Measurements from ENCODE around the gene FBXO7. TPM values are rescaled to one million over a fixed set of nuclear protein-coding genes. Genes with fewer than 3 reads are reported as not detected.

The FBXO7 gene
- total and polyA plus RNA-seq, 12 donors: 52.0 to 183 (median 112) TPM

DNA sequence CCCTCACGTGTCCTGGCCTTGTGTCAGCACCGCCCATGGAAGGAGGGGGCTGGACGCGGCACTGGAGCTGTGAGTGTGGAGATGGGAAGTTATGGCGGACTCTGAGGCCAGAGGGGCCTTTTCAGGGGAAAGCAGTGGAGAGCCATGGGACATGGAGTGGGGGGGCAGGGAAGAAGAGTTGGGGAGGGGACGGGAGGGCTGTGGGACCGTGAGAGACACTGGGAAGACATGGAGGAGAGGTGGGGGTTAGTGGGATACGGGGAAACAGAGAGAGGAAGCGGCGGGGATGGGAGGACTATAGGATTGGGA lies 58.2 kb downstream of the FBXO7 start:
- WGBS, 4 donors: 54 to 67% (median 59%) methylated on average over 10 of the region's 10 CpGs
- no peak overlapping the region for H3K4me3 ChIP-seq
- no peaks in the 10 kb centered on the region for H3K36me3 ChIP-seq (replicated peaks in 1 of 2)
- no peaks in the 10 kb centered on the region for H3K9me3 ChIP-seq (replicated peaks in 1 of 3)
- peaks cover 0 to 18% of the 10 kb centered on the region in 2 donors for H3K4me1 ChIP-seq (replicated peaks in 1 of 2)
- TF ChIP-seq, protein P1, sequence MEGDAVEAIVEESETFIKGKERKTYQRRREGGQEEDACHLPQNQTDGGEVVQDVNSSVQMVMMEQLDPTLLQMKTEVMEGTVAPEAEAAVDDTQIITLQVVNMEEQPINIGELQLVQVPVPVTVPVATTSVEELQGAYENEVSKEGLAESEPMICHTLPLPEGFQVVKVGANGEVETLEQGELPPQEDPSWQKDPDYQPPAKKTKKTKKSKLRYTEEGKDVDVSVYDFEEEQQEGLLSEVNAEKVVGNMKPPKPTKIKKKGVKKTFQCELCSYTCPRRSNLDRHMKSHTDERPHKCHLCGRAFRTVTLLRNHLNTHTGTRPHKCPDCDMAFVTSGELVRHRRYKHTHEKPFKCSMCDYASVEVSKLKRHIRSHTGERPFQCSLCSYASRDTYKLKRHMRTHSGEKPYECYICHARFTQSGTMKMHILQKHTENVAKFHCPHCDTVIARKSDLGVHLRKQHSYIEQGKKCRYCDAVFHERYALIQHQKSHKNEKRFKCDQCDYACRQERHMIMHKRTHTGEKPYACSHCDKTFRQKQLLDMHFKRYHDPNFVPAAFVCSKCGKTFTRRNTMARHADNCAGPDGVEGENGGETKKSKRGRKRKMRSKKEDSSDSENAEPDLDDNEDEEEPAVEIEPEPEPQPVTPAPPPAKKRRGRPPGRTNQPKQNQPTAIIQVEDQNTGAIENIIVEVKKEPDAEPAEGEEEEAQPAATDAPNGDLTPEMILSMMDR (IDR thresholded peaks at IDR 0.05): no peak
- no peak for TF ChIP-seq POLR2A (IDR thresholded peaks at IDR 0.05)
- no peaks in the 10 kb centered on the region for H3K27me3 ChIP-seq
- peak overlapping the region in 4 of 5 donors; percentile 63 to 94 (median 74) for H3K27ac ChIP-seq
- intact Hi-C loops (cut with DNase I): loop anchor here (5.0 to 10.0 kb wide), 2 partner anchors 265 to 462 kb away; no protein-coding TSS in a partner anchor
- no peak for DNase-seq

DNA sequence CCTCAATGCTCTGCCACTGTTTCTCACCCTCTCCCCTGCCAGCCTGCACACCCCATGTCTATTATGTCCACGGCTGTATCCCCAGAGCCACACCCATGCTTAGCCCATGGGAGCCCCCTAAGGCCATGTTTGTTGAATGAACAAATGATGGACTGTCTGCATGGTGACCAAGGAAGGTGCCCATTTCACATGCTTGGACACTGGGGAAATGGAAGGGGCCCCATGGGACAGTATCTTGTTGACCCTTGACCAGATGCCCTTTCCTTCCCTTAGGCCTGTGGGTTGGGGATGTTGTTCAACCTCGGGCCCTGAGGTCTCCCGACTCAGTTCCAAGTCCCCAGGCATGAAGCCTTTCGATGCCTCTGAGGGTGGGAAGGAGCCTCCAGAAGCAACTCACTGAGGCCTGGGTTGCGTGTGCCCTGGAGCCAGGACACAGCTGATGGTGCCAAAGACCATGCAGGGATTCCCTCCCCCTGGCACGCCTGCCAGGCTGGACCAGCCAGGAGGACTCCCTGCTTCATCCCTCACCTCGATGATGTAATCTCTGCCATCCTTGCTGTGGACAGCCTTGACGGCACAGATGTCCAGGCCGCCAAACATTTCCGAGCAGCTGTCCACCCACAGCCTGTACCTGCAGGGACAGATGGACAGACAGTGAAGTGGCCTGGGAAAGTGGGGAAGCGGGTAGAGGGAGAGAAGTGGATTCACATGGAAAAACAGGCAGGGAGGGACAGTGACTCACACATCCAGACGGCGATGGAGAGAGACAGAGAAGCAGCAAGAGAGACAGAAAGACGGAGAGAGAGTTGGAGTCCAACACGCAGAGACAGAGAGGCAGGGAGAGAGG lies 58.9 kb downstream of the FBXO7 start:
- Histone ChIP-seq H3K36me3 (replicated peaks in 1 of 2) (no peaks in the 10 kb centered on the region), H3K27me3 (no peaks in the 10 kb centered on the region), H3K4me1 (replicated peaks in 1 of 2) (peaks cover 0 to 18% of the 10 kb centered on the region in 2 donors), H3K9me3 (replicated peaks in 1 of 3) (no peaks in the 10 kb centered on the region), H3K4me3 (no peak overlapping the region), H3K27ac (peak overlapping the region in 4 of 5 donors; percentile 63 to 94 (median 74))
- intact Hi-C loops (cut with DNase I): loop anchor here (5.0 to 10.0 kb wide), 2 partner anchors 264 to 461 kb away; no protein-coding TSS in a partner anchor
- 69 to 83% (median 75%) methylated on average over 10 to 15 of the region's 15 CpGs for whole genome bisulfite sequencing, 4 donors
- no peak for TF ChIP-seq POLR2A (IDR thresholded peaks at IDR 0.05)
- TF ChIP-seq, protein P1 (IDR thresholded peaks at IDR 0.05): no peak
- DNase-seq: no peak

DNA sequence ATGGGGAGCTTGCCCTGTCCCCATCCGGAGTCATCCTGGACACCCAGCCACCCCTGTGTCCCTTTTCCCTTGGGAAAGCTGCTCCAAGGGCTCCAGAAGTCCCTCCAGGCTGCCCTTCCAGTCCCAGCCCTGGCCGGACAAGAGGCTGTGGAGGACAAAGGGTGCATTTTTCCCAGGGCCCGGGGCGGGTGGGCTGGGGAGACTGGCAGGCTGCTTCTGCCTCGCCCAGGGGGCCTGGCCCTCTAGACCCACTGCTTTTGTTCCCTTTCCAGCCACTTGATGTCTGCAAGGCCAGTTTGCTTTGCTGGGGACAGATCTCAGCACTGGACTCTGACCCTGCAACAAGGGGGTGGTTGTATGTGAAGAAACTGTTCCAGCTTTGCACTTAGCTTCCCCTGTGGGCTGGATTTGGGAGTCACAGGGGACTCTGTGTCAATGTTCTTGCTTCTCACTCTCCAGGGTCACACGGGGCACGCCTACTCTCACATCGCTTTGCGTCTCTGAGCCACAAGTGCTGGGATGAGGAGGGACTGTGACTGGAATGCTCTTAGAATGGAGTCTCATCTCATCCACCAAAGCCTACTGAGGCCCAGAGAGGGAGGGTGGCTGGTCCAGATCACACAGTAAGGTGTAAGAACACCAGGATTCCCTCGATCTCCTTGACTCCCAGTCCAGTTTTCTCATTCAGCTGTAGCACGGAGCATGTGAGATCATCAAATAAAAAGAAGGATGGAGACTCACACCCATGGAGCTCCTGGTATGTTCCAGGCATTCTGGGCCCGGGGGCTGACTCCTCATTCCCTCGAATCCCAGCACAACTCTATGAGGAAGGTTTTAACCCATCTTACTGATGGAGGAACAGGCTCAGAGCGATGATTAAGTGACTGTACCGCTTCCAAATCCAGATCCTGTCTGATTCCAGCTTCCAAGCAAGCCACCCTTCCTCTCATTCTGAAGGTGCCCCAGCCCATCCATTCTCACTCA lies 59.9 kb downstream of the FBXO7 start:
- peaks cover 0 to 9% of the 10 kb centered on the region in 2 donors for H3K4me1 ChIP-seq (replicated peaks in 1 of 2)
- intact Hi-C loops (cut with DNase I): loop anchor here (5.0 to 10.0 kb wide), 2 partner anchors 263 to 460 kb away; no protein-coding TSS in a partner anchor
- H3K4me3 ChIP-seq: no peak overlapping the region
- TF ChIP-seq, protein P1 (IDR thresholded peaks at IDR 0.05): no peak
- no peak for TF ChIP-seq POLR2A (IDR thresholded peaks at IDR 0.05)
- no peaks in the 10 kb centered on the region for H3K27me3 ChIP-seq
- H3K9me3 ChIP-seq (replicated peaks in 1 of 3): no peaks in the 10 kb centered on the region
- H3K36me3 ChIP-seq (replicated peaks in 1 of 2): no peaks in the 10 kb centered on the region
- H3K27ac ChIP-seq: peak overlapping the region in 3 of 5 donors; percentile 71 to 94 (median 76)
- peak in 6 of 7 donors; percentile 30 to 76 (median 44) for DNase-seq
- 63 to 77% (median 68%) methylated on average over 11 to 15 of the region's 15 CpGs for WGBS, 4 donors

Measured in adrenal gland (tissue), 12 donors.